ENCODE data around the gene B4GALNT1. TPM values are rescaled to one million over a fixed set of nuclear protein-coding genes. Genes with fewer than 3 reads are reported as not detected.

Gene B4GALNT1
- total and polyA plus RNA-seq, 2 of the 13 experiments (the other 11 are each of a cell fraction or from before 2014, with no cell fraction given): 4.5 to 5.4 TPM

DNA sequence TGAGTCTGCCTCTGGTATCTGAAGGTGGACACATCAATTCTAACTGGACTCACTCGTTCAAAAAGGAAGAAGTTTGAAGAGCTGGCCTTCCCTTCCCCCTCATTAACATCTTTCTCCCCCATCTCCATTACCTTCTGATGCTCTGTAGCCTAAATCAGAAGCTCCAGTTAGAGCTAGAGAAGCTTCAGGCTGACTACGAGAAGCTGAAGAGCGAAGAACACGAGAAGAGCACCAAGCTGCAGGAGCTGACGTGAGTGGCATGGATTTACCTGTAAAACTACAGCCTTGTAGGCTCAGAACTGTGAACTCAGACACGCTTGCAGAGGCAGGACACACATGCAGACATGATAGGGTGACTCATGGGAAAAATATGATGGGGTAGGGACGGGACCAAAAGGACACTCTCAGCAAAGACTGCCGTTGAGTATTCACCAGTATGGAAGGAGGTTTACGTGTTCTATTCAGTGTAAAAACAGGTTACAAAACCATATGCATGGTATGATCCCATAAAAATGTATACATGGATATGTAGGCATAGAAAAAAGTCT, 56.3 kb downstream of the B4GALNT1 start (continued):
- TF ChIP-seq, protein P1, sequence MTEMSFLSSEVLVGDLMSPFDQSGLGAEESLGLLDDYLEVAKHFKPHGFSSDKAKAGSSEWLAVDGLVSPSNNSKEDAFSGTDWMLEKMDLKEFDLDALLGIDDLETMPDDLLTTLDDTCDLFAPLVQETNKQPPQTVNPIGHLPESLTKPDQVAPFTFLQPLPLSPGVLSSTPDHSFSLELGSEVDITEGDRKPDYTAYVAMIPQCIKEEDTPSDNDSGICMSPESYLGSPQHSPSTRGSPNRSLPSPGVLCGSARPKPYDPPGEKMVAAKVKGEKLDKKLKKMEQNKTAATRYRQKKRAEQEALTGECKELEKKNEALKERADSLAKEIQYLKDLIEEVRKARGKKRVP (CRISPR knock-in tag; IDR thresholded peaks at IDR 0.05): no peak
- TF ChIP-seq, protein P2, sequence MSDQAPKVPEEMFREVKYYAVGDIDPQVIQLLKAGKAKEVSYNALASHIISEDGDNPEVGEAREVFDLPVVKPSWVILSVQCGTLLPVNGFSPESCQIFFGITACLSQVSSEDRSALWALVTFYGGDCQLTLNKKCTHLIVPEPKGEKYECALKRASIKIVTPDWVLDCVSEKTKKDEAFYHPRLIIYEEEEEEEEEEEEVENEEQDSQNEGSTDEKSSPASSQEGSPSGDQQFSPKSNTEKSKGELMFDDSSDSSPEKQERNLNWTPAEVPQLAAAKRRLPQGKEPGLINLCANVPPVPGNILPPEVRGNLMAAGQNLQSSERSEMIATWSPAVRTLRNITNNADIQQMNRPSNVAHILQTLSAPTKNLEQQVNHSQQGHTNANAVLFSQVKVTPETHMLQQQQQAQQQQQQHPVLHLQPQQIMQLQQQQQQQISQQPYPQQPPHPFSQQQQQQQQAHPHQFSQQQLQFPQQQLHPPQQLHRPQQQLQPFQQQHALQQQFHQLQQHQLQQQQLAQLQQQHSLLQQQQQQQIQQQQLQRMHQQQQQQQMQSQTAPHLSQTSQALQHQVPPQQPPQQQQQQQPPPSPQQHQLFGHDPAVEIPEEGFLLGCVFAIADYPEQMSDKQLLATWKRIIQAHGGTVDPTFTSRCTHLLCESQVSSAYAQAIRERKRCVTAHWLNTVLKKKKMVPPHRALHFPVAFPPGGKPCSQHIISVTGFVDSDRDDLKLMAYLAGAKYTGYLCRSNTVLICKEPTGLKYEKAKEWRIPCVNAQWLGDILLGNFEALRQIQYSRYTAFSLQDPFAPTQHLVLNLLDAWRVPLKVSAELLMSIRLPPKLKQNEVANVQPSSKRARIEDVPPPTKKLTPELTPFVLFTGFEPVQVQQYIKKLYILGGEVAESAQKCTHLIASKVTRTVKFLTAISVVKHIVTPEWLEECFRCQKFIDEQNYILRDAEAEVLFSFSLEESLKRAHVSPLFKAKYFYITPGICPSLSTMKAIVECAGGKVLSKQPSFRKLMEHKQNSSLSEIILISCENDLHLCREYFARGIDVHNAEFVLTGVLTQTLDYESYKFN (CRISPR knock-in tag; conservative IDR thresholded peaks at IDR 0.05): no peak
- TF ChIP-seq IKZF4 (CRISPR knock-in tag; IDR thresholded peaks at IDR 0.05; ENCODE audit: borderline replicate concordance, low read depth, not compliant biosample characterization): no peak
- no peak for TF ChIP-seq ZNF468 (CRISPR knock-in tag; IDR thresholded peaks at IDR 0.05)
- TF ChIP-seq JUND (CRISPR knock-in tag; IDR thresholded peaks at IDR 0.05): peak; percentile 93
- no peak for TF ChIP-seq ZNF615 (CRISPR knock-in tag; IDR thresholded peaks at IDR 0.05; ENCODE audit: borderline replicate concordance)
- no peak for TF ChIP-seq ZNF547 (CRISPR knock-in tag; IDR thresholded peaks at IDR 0.05)
- TF ChIP-seq ARNT (IDR thresholded peaks at IDR 0.05): no peak
- TF ChIP-seq ZNF30 (CRISPR knock-in tag; IDR thresholded peaks at IDR 0.05): no peak
- TF ChIP-seq KDM5A (IDR thresholded peaks at IDR 0.05; ENCODE audit: borderline replicate concordance, low read length): 0 out of 2 replicates have a peak, but pooled peaks have one; percentile 21
- no peak for TF ChIP-seq MED13 (CRISPR knock-in tag; IDR thresholded peaks at IDR 0.05)
- no peak for TF ChIP-seq GPN1 (CRISPR knock-in tag; IDR thresholded peaks at IDR 0.05; ENCODE audit: borderline replicate concordance)
- TF ChIP-seq ZNF749 (CRISPR knock-in tag; IDR thresholded peaks at IDR 0.05; ENCODE audit: borderline replicate concordance): no peak
- no peak for TF ChIP-seq ETV6 (CRISPR knock-in tag; conservative IDR thresholded peaks at IDR 0.05)
- no peak for TF ChIP-seq DNMT1 (CRISPR knock-in tag; IDR thresholded peaks at IDR 0.05)
- TF ChIP-seq SRSF9 (IDR thresholded peaks at IDR 0.05; ENCODE audit: borderline replicate concordance, insufficient read depth, low read depth, low read length, poor library complexity, severe bottlenecking): no peak

Other genes starting within 250 kb of the B4GALNT1 start
- gene R3HDM2, start 202.2 kb downstream of the B4GALNT1 start, total RNA-seq (2016; rRNA removed; fragmentation: Illumina TruSeq; extraction: Trizol): 8.3 and 11.1 TPM in 2 replicates
- 23.5 and 26.2 TPM in 2 replicates for gene R3HDM2, start 202.2 kb downstream of the B4GALNT1 start, polyA plus RNA-seq (2011; rRNA removed)
- gene INHBC, start 198.4 kb downstream of the B4GALNT1 start, total RNA-seq (2016; rRNA removed; fragmentation: Illumina TruSeq; extraction: Trizol): 1.5 and 1.8 TPM in 2 replicates
- gene INHBC, start 198.4 kb downstream of the B4GALNT1 start, polyA plus RNA-seq (2011; rRNA removed): 12.7 and 13.8 TPM in 2 replicates
- gene INHBE, start 177.9 kb downstream of the B4GALNT1 start, total RNA-seq (2016; rRNA removed; fragmentation: Illumina TruSeq; extraction: Trizol): 6.8 and 17.0 TPM in 2 replicates
- gene INHBE, start 177.9 kb downstream of the B4GALNT1 start, polyA plus RNA-seq (2011; rRNA removed): 32.0 and 55.8 TPM in 2 replicates
- 0.20 TPM in 1 of 2 replicates, not detected in the other for gene GLI1, start 173.4 kb downstream of the B4GALNT1 start, total RNA-seq (2016; rRNA removed; fragmentation: Illumina TruSeq; extraction: Trizol)
- gene GLI1, start 173.4 kb downstream of the B4GALNT1 start, polyA plus RNA-seq (2011; rRNA removed): 0.09 and 0.27 TPM in 2 replicates
- 0.18 TPM in 1 of 2 replicates, not detected in the other for gene ARHGAP9, start 153.3 kb downstream of the B4GALNT1 start, total RNA-seq (2016; rRNA removed; fragmentation: Illumina TruSeq; extraction: Trizol)
- gene ARHGAP9, start 153.3 kb downstream of the B4GALNT1 start, polyA plus RNA-seq (2011; rRNA removed): 0.95 and 1.2 TPM in 2 replicates
- gene MARS1, start 145.1 kb downstream of the B4GALNT1 start, total RNA-seq (2016; rRNA removed; fragmentation: Illumina TruSeq; extraction: Trizol): 177 and 181 TPM in 2 replicates
- gene MARS1, start 145.1 kb downstream of the B4GALNT1 start, polyA plus RNA-seq (2011; rRNA removed): 115 and 167 TPM in 2 replicates
- 17.5 and 27.5 TPM in 2 replicates for gene DDIT3, start 112.7 kb downstream of the B4GALNT1 start, total RNA-seq (2016; rRNA removed; fragmentation: Illumina TruSeq; extraction: Trizol)
- 45.2 and 48.7 TPM in 2 replicates for gene DDIT3, start 112.7 kb downstream of the B4GALNT1 start, polyA plus RNA-seq (2011; rRNA removed)
- 4.1 and 5.1 TPM in 2 replicates for gene MBD6, start 110.4 kb downstream of the B4GALNT1 start, total RNA-seq (2016; rRNA removed; fragmentation: Illumina TruSeq; extraction: Trizol)
- gene MBD6, start 110.4 kb downstream of the B4GALNT1 start, polyA plus RNA-seq (2011; rRNA removed): 5.9 and 6.1 TPM in 2 replicates
- gene DCTN2, start 86.0 kb downstream of the B4GALNT1 start, total RNA-seq (2016; rRNA removed; fragmentation: Illumina TruSeq; extraction: Trizol): 72.0 and 75.5 TPM in 2 replicates
- 77.4 and 85.7 TPM in 2 replicates for gene DCTN2, start 86.0 kb downstream of the B4GALNT1 start, polyA plus RNA-seq (2011; rRNA removed)
- gene KIF5A, start 83.2 kb downstream of the B4GALNT1 start, total RNA-seq (2016; rRNA removed; fragmentation: Illumina TruSeq; extraction: Trizol): 1.1 and 1.6 TPM in 2 replicates
- gene KIF5A, start 83.2 kb downstream of the B4GALNT1 start, polyA plus RNA-seq (2011; rRNA removed): 10.3 and 11.9 TPM in 2 replicates
- gene PIP4K2C, start 42.0 kb downstream of the B4GALNT1 start, total RNA-seq (2016; rRNA removed; fragmentation: Illumina TruSeq; extraction: Trizol): 23.6 and 26.4 TPM in 2 replicates
- gene PIP4K2C, start 42.0 kb downstream of the B4GALNT1 start, polyA plus RNA-seq (2011; rRNA removed): 21.7 and 23.3 TPM in 2 replicates
- 5.4 and 9.0 TPM in 2 replicates for gene DTX3, start 28.4 kb downstream of the B4GALNT1 start, total RNA-seq (2016; rRNA removed; fragmentation: Illumina TruSeq; extraction: Trizol)
- gene DTX3, start 28.4 kb downstream of the B4GALNT1 start, polyA plus RNA-seq (2011; rRNA removed): 27.2 and 28.7 TPM in 2 replicates
- gene ARHGEF25, start 21.8 kb downstream of the B4GALNT1 start, total RNA-seq (2016; rRNA removed; fragmentation: Illumina TruSeq; extraction: Trizol): 10.1 and 11.5 TPM in 2 replicates
- 12.5 and 15.3 TPM in 2 replicates for gene ARHGEF25, start 21.8 kb downstream of the B4GALNT1 start, polyA plus RNA-seq (2011; rRNA removed)
- 51.7 and 156 TPM in 2 replicates for gene OS9, start 60.9 kb upstream of the B4GALNT1 start, total RNA-seq (2016; rRNA removed; fragmentation: Illumina TruSeq; extraction: Trizol)
- gene OS9, start 60.9 kb upstream of the B4GALNT1 start, polyA plus RNA-seq (2011; rRNA removed): 206 and 225 TPM in 2 replicates
- gene AGAP2, start 105.5 kb upstream of the B4GALNT1 start, total RNA-seq (2016; rRNA removed; fragmentation: Illumina TruSeq; extraction: Trizol): 0.38 and 0.81 TPM in 2 replicates
- 0.45 and 0.73 TPM in 2 replicates for gene AGAP2, start 105.5 kb upstream of the B4GALNT1 start, polyA plus RNA-seq (2011; rRNA removed)
- gene TSPAN31, start 111.8 kb upstream of the B4GALNT1 start, total RNA-seq (2016; rRNA removed; fragmentation: Illumina TruSeq; extraction: Trizol): 5.4 and 10.4 TPM in 2 replicates
- 24.6 and 27.3 TPM in 2 replicates for gene TSPAN31, start 111.8 kb upstream of the B4GALNT1 start, polyA plus RNA-seq (2011; rRNA removed)
- 209 and 255 TPM in 2 replicates for gene CDK4, start 119.1 kb upstream of the B4GALNT1 start, total RNA-seq (2016; rRNA removed; fragmentation: Illumina TruSeq; extraction: Trizol)
- gene CDK4, start 119.1 kb upstream of the B4GALNT1 start, polyA plus RNA-seq (2011; rRNA removed): 171 and 191 TPM in 2 replicates
- gene MARCHF9, start 121.9 kb upstream of the B4GALNT1 start, total RNA-seq (2016; rRNA removed; fragmentation: Illumina TruSeq; extraction: Trizol): 2.7 and 5.7 TPM in 2 replicates
- gene MARCHF9, start 121.9 kb upstream of the B4GALNT1 start, polyA plus RNA-seq (2011; rRNA removed): 9.6 and 14.5 TPM in 2 replicates
- 0.97 and 2.3 TPM in 2 replicates for gene CYP27B1, start 133.9 kb upstream of the B4GALNT1 start, total RNA-seq (2016; rRNA removed; fragmentation: Illumina TruSeq; extraction: Trizol)
- 3.0 and 3.4 TPM in 2 replicates for gene CYP27B1, start 133.9 kb upstream of the B4GALNT1 start, polyA plus RNA-seq (2011; rRNA removed)
- 34.7 and 35.5 TPM in 2 replicates for gene METTL1, start 138.9 kb upstream of the B4GALNT1 start, total RNA-seq (2016; rRNA removed; fragmentation: Illumina TruSeq; extraction: Trizol)
- 36.9 and 38.3 TPM in 2 replicates for gene METTL1, start 138.9 kb upstream of the B4GALNT1 start, polyA plus RNA-seq (2011; rRNA removed)
- 4.7 and 6.6 TPM in 2 replicates for gene EEF1AKMT3, start 139.4 kb upstream of the B4GALNT1 start, total RNA-seq (2016; rRNA removed; fragmentation: Illumina TruSeq; extraction: Trizol)
- 10.8 and 11.4 TPM in 2 replicates for gene EEF1AKMT3, start 139.4 kb upstream of the B4GALNT1 start, polyA plus RNA-seq (2011; rRNA removed)
- 68.3 and 89.7 TPM in 2 replicates for gene TSFM, start 149.6 kb upstream of the B4GALNT1 start, total RNA-seq (2016; rRNA removed; fragmentation: Illumina TruSeq; extraction: Trizol)
- 24.0 and 29.8 TPM in 2 replicates for gene TSFM, start 149.6 kb upstream of the B4GALNT1 start, polyA plus RNA-seq (2011; rRNA removed)
- gene AVIL, start 185.5 kb upstream of the B4GALNT1 start, total RNA-seq (2016; rRNA removed; fragmentation: Illumina TruSeq; extraction: Trizol): 0.53 and 1.2 TPM in 2 replicates
- 1.4 and 2.0 TPM in 2 replicates for gene AVIL, start 185.5 kb upstream of the B4GALNT1 start, polyA plus RNA-seq (2011; rRNA removed)
- gene CTDSP2, start 213.5 kb upstream of the B4GALNT1 start, total RNA-seq (2016; rRNA removed; fragmentation: Illumina TruSeq; extraction: Trizol): 38.1 and 42.4 TPM in 2 replicates
- gene CTDSP2, start 213.5 kb upstream of the B4GALNT1 start, polyA plus RNA-seq (2011; rRNA removed): 82.5 and 91.3 TPM in 2 replicates